Activated naive CD8-positive, alpha-beta T cell treated with anti-CD3 and anti-CD28 coated beads, Interleukin-2, amount 50 U/mL, for 24 hours (primary cell): ENCODE results near the gene BPI.
"Not testable (repeated sequence)": the region's sequence is repeated elsewhere in the genome, so short reads cannot be mapped to it uniquely, and the experiment has no call there.

Experiments
- ATAC-seq: fragments of 150-1000 bp; cut with Tn5 transposase; one replicate; pipeline ENCODE4 v1.10.0; 2021
- DNase-seq: peaks from one replicate; pipeline ENCODE4 v3.0.0; 2021
- H3K27ac Mint-ChIP-seq: one replicate; pipeline ENCODE4 v1.8.0; 2021; ENCODE audit warnings: mild to moderate bottlenecking, mixed read lengths
- H3K27me3 Mint-ChIP-seq: one replicate; pipeline ENCODE4 v1.8.0; 2021; ENCODE audit warnings: mixed read lengths
- H3K36me3 Mint-ChIP-seq: one replicate; pipeline ENCODE4 v1.8.0; 2021; ENCODE audit warnings: low read depth, mixed read lengths
- H3K4me1 Mint-ChIP-seq: one replicate; pipeline ENCODE4 v1.8.0; 2021; ENCODE audit warnings: mixed read lengths
- H3K4me3 Mint-ChIP-seq: one replicate; pipeline ENCODE4 v1.8.0; 2021; ENCODE audit warnings: mild to moderate bottlenecking, moderate library complexity, mixed read lengths
- H3K9me3 Mint-ChIP-seq: one replicate; pipeline ENCODE4 v1.8.0; 2021; ENCODE audit warnings: mixed read lengths

BPI gene

GRCh38 chr20:38324159-38324558 lies 20.2 kb downstream of the BPI start:
- Mint-ChIP-seq H3K4me1 (no peaks in the 10 kb centered on the region), H3K27me3 (peaks cover 24% of the 10 kb centered on the region), H3K36me3 (no peaks in the 10 kb centered on the region), H3K4me3 (no peak overlapping the region), H3K27ac (no peak overlapping the region), H3K9me3 (no peaks in the 10 kb centered on the region)
- DNase-seq = no peak
- no peak for ATAC-seq

GRCh38 chr20:38325167-38325566 lies 21.2 kb downstream of the BPI start:
- DNase-seq = no peak
- no peaks in the 10 kb centered on the region for H3K4me1 Mint-ChIP-seq
- peaks cover 17% of the 10 kb centered on the region for H3K27me3 Mint-ChIP-seq
- no peak overlapping the region for H3K27ac Mint-ChIP-seq
- no peak for ATAC-seq
- no peaks in the 10 kb centered on the region for H3K36me3 Mint-ChIP-seq
- no peak overlapping the region for H3K4me3 Mint-ChIP-seq
- H3K9me3 Mint-ChIP-seq = no peaks in the 10 kb centered on the region

- H3K4me1 Mint-ChIP-seq = no peaks in the 10 kb centered on the region
- H3K27me3 Mint-ChIP-seq = peaks cover 14% of the 10 kb centered on the region
- no peak overlapping the region for H3K27ac Mint-ChIP-seq
- H3K9me3 Mint-ChIP-seq = no peaks in the 10 kb centered on the region
- H3K4me3 Mint-ChIP-seq = no peak overlapping the region
- ATAC-seq (no peak), DNase-seq (no peak)
- no peaks in the 10 kb centered on the region for H3K36me3 Mint-ChIP-seq
These were observed 21.9 kb downstream of the BPI start for GRCh38 chr20:38325905-38326304.

GRCh38 chr20:38326309-38326708 lies 22.4 kb downstream of the BPI start:
- Mint-ChIP-seq H3K27ac (no peak overlapping the region), H3K9me3 (no peaks in the 10 kb centered on the region), H3K4me1 (no peaks in the 10 kb centered on the region), H3K36me3 (no peaks in the 10 kb centered on the region), H3K4me3 (no peak overlapping the region), H3K27me3 (peaks cover 13% of the 10 kb centered on the region)
- DNase-seq (no peak), ATAC-seq (no peak)

GRCh38 chr20:38330638-38331037 lies 26.7 kb downstream of the BPI start:
- Mint-ChIP-seq H3K4me3 (no peak overlapping the region), H3K4me1 (no peaks in the 10 kb centered on the region), H3K27ac (no peak overlapping the region), H3K27me3 (peaks cover 8% of the 10 kb centered on the region), H3K36me3 (no peaks in the 10 kb centered on the region), H3K9me3 (no peaks in the 10 kb centered on the region)
- ATAC-seq (no peak), DNase-seq (no peak)

GRCh38 chr20:38331245-38331644 lies 27.3 kb downstream of the BPI start:
- Mint-ChIP-seq H3K9me3 (no peaks in the 10 kb centered on the region), H3K4me3 (no peak overlapping the region), H3K27ac (no peak overlapping the region), H3K4me1 (no peaks in the 10 kb centered on the region), H3K27me3 (peaks cover 11% of the 10 kb centered on the region), H3K36me3 (no peaks in the 10 kb centered on the region)
- ATAC-seq (no peak), DNase-seq (no peak)

GRCh38 chr20:38331814-38332213 lies 27.9 kb downstream of the BPI start:
- H3K27ac Mint-ChIP-seq = no peak overlapping the region
- H3K36me3 Mint-ChIP-seq = no peaks in the 10 kb centered on the region
- no peak for ATAC-seq
- H3K9me3 Mint-ChIP-seq = no peaks in the 10 kb centered on the region
- H3K27me3 Mint-ChIP-seq = peaks cover 14% of the 10 kb centered on the region
- DNase-seq = no peak
- H3K4me3 Mint-ChIP-seq = no peak overlapping the region
- no peaks in the 10 kb centered on the region for H3K4me1 Mint-ChIP-seq

- ATAC-seq (no peak), DNase-seq (no peak)
- Mint-ChIP-seq H3K27ac (no peak overlapping the region), H3K4me1 (no peaks in the 10 kb centered on the region), H3K27me3 (peaks cover 14% of the 10 kb centered on the region), H3K9me3 (peaks cover 12% of the 10 kb centered on the region), H3K4me3 (no peak overlapping the region), H3K36me3 (peaks cover 2% of the 10 kb centered on the region)
These were observed 30.1 kb downstream of the BPI start for GRCh38 chr20:38334016-38334415.

- peaks cover 12% of the 10 kb centered on the region for H3K9me3 Mint-ChIP-seq
- H3K4me1 Mint-ChIP-seq = no peaks in the 10 kb centered on the region
- DNase-seq (no peak), ATAC-seq (no peak)
- H3K4me3 Mint-ChIP-seq = no peak overlapping the region
- H3K36me3 Mint-ChIP-seq = peaks cover 2% of the 10 kb centered on the region
- peaks cover 9% of the 10 kb centered on the region for H3K27me3 Mint-ChIP-seq
- no peak overlapping the region for H3K27ac Mint-ChIP-seq
These were observed 32.8 kb downstream of the BPI start for GRCh38 chr20:38336726-38337125.

- Mint-ChIP-seq H3K36me3 (peaks cover 2% of the 10 kb centered on the region), H3K27ac (no peak overlapping the region), H3K27me3 (peaks cover 9% of the 10 kb centered on the region), H3K9me3 (peaks cover 12% of the 10 kb centered on the region), H3K4me1 (no peaks in the 10 kb centered on the region), H3K4me3 (no peak overlapping the region)
- ATAC-seq (peak; percentile 36), DNase-seq (peak; percentile 45)
These were observed 33.7 kb downstream of the BPI start for GRCh38 chr20:38337561-38338140.

- ATAC-seq = no peak
- Mint-ChIP-seq H3K36me3 (peaks cover 2% of the 10 kb centered on the region), H3K4me3 (no peak overlapping the region), H3K4me1 (no peaks in the 10 kb centered on the region), H3K27me3 (peaks cover 9% of the 10 kb centered on the region), H3K9me3 (peaks cover 12% of the 10 kb centered on the region), H3K27ac (no peak overlapping the region)
- no peak for DNase-seq
These were observed 35.0 kb downstream of the BPI start for GRCh38 chr20:38338849-38339520.

GRCh38 chr20:38339521-38339896 lies 35.6 kb downstream of the BPI start:
- not testable (repeated sequence) for H3K4me1 Mint-ChIP-seq, H3K36me3 Mint-ChIP-seq, H3K27ac Mint-ChIP-seq, ATAC-seq, DNase-seq, H3K27me3 Mint-ChIP-seq, H3K4me3 Mint-ChIP-seq
- peaks cover 12% of the 10 kb centered on the region for H3K9me3 Mint-ChIP-seq

GRCh38 chr20:38339997-38340396 lies 36.0 kb downstream of the BPI start:
- H3K36me3 Mint-ChIP-seq = peaks cover 2% of the 10 kb centered on the region
- DNase-seq (no peak), ATAC-seq (no peak)
- no peak overlapping the region for H3K4me3 Mint-ChIP-seq
- H3K4me1 Mint-ChIP-seq = no peaks in the 10 kb centered on the region
- peaks cover 12% of the 10 kb centered on the region for H3K9me3 Mint-ChIP-seq
- peaks cover 9% of the 10 kb centered on the region for H3K27me3 Mint-ChIP-seq
- no peak overlapping the region for H3K27ac Mint-ChIP-seq

- ATAC-seq (no peak), DNase-seq (no peak)
- H3K4me1 Mint-ChIP-seq = no peaks in the 10 kb centered on the region
- H3K4me3 Mint-ChIP-seq = no peak overlapping the region
- no peak overlapping the region for H3K27ac Mint-ChIP-seq
- H3K36me3 Mint-ChIP-seq = peaks cover 2% of the 10 kb centered on the region
- peaks cover 9% of the 10 kb centered on the region for H3K27me3 Mint-ChIP-seq
- H3K9me3 Mint-ChIP-seq = peaks cover 12% of the 10 kb centered on the region
These were observed 36.7 kb downstream of the BPI start for GRCh38 chr20:38340693-38341092.

- H3K9me3 Mint-ChIP-seq = peaks cover 10% of the 10 kb centered on the region
- peaks cover 2% of the 10 kb centered on the region for H3K36me3 Mint-ChIP-seq
- H3K27ac Mint-ChIP-seq = no peak overlapping the region
- H3K4me3 Mint-ChIP-seq = no peak overlapping the region
- no peak for ATAC-seq
- no peak for DNase-seq
- no peaks in the 10 kb centered on the region for H3K4me1 Mint-ChIP-seq
- peaks cover 3% of the 10 kb centered on the region for H3K27me3 Mint-ChIP-seq
These were observed 38.3 kb downstream of the BPI start for GRCh38 chr20:38342216-38342615.
